GM15510 (cell line): ENCODE results near the gene NLN.

Source experiments
- POLR2A ChIP-seq: IDR thresholded peaks from 3 replicates; pipeline ENCODE4 v1.6.1; 2011; ENCODE audit warnings: borderline replicate concordance; ENCODE audit not compliant: insufficient read length; ENCODE audit errors: extremely low read depth

The NLN gene

DNA sequence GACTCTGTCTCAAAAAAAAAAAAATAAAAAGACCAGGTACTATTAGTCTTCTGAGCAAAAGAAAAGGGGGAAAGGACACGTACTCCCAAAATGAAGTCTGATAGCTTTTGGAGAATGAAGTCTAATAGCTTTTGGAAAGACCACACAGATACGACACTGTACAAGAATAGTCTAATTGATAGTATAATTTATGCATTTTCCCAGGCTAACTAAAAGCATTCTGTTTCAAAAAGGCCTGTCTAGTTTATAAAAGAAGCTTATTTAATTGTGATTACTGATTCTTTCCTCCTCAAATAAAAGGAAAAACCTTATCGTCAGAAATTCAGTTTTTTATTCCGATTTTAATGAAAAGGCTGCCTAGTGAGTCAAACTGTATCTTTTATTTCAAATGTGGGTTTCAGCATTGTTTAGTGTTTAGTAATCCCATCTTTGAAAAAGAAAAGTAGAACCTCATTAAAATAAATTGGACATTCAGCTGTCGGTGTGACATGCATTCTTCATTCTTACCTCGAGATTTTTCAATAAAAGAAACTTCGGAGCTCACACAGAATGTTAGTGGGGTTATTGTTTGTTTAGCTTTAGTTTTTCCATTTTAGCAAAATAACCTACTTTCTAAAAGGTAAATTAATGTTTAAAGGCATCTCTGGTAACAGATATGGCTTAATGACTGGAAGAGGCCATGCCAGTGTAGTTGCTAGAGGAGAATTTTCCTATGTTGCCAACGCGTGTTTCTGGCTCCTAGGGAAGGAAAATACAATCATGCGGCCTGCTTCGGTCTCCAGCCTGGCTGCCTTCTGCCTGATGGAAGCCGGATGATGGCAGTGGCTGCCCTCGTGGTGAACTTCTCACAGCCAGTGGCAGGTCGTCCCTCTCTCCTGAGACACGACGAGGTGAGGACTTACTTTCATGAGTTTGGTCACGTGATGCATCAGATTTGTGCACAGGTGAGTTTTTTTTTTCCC lies 70.0 kb downstream of the NLN start:
- no peak for TF ChIP-seq POLR2A

DNA sequence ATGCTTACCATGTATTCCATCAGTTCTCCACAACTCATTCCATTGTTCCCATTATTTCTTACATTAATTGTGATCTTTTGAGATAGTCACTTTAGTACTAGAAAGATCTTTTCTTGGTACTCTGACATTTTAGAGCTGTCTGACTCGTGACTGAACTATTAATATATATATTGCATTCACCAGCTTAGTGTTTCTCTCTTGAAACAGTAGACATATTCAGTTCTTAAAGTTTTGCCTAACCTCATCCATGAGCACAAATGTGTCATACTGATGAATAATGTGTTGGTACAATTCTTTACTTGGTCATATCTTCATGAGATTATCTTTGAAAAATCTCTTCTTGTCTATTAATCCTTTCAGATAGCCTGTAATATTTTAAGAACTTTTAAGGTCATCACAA lies 74.3 kb downstream of the NLN start:
- TF ChIP-seq POLR2A: no peak

DNA sequence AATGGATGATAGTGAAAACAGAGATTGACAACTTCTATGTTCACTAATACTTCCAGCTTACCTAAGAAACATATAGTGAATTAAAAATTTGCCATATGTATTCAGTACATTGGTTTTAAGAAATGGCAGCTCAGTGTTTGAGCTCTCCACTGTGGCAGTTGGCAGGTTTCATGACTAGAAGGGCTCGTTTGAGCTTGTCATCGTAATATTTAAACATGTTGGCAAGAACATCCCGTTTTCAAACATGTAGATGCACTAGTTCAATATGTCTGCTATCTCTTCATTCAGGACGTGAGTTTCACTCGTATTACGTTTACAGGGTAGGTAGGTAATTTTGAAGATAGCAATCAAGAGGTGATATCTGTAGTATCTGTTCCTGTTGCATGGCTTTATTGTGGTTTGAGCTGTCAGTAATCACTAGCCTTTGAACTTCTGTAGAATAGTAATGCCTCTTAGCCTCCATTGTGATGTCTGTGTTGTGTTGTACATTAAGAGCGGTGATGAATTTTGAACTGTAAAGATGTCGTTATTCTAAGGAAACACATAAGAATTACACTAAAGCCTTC lies 74.8 kb downstream of the NLN start:
- TF ChIP-seq POLR2A: no peak

DNA sequence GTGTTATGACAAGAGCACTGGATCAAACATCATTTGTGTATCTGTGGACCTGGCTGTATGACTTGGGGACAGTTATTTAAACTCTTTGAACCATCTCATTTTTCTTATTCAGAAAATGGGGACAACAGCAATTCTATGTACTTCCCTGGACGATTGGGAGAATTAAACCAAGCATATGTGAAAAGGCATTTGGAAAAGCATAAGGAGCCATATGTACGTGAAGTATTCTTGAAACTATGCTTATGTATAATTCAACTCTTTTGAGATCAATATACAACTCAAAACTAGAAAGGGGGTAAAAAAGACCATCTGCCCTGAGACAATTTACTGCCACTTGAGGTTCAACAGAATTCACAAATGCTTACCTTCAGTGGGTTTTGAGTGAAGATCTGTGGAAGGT lies 75.5 kb downstream of the NLN start:
- TF ChIP-seq POLR2A: no peak

DNA sequence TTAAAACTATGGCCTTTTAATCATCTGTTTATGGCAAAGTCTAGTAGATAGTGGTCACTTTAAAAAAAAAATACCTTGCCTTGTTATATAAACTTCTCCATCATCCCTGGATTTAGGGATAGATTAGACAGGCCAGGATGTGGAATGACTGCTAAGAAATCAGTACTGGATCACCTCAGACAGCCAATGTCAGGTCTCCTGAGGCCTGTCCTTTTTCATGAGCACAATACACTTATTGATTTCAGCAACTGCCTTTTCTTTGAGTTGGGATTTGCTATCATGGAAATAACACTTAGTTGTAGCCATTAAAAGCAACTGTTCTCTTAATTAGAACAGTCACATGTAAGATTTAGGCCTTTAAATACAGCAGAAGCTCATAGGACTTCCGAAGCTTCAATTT lies 77.9 kb downstream of the NLN start:
- TF ChIP-seq POLR2A: no peak

DNA sequence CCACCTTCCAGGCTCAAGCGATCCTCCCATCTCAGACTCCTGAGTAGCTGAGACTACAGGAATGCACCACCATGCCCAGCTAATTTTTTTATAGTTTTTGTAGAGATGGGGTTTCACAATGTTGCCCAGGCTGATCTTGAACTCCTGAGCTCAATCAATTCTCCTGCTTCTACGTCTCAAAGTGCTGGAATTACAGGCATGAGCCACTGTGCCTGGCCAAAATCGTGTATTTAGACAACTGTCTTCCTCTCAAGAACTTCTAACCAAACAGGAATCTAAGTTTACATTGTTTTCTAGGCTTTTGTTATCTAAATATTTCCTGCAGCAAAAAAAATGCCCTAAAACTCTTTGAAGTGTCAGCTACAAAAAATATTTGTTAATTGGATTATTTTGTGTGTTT lies 78.8 kb downstream of the NLN start:
- no peak for TF ChIP-seq POLR2A

DNA sequence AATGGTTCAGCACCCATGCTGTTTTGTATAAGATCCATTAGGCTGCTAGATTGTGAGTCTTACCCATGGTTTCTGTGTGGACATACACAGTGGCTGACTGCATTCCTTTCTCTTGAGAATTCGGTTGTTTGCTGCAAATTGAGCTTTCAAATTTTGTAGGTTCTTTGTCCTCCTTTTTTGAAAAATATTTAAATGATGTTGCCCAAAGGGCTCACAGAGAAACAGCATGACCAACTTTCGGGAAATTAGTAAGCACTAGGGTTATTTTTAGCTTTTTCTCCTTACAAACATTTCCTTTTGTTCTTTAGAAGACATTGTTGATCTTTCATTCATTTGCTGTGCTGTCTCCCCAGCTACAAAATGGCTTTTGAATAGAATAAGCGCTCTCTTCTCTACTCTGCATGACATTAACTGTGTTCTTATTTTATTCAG lies 79.4 kb downstream of the NLN start:
- no peak for TF ChIP-seq POLR2A

DNA sequence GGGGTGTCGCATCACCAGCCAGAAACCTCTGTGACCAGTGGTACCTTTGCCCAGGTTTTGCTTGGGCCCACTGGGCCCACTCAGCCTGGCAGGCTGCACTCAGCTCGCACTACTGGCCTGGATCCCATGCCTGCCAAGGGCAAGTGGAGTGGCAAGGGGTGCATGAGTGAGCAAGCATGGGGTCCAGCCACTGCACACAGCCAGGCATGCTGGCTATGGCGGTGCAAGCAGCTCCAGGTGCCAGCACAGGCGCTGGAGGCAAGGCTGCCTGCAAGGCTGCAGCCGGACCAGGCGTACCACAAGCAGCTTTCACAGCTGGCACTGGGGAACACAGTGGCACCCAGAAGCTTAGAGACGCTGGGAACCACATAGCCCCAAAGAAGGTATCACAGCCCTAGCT lies 80.1 kb downstream of the NLN start:
- no peak for TF ChIP-seq POLR2A

DNA sequence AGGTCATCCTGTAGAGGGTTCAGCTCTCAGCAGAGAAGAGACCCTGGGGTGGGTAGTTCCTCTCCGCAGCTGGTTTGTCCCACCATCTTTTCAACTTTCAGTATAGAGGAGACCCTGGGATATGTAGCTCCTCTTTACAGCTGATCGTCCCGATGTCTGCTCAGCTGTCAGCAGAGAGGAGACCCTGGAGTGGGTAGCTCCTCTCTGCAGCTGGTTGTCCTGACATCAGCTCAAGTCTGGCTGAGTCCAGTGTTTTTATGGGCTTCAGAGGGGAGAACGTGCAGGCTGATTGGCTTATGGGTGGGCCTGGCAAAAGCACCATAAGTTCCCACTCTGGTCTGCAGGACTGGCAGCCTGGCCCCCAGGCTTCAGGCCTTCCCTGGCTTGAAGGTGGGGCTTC lies 80.8 kb downstream of the NLN start:
- no peak for TF ChIP-seq POLR2A

DNA sequence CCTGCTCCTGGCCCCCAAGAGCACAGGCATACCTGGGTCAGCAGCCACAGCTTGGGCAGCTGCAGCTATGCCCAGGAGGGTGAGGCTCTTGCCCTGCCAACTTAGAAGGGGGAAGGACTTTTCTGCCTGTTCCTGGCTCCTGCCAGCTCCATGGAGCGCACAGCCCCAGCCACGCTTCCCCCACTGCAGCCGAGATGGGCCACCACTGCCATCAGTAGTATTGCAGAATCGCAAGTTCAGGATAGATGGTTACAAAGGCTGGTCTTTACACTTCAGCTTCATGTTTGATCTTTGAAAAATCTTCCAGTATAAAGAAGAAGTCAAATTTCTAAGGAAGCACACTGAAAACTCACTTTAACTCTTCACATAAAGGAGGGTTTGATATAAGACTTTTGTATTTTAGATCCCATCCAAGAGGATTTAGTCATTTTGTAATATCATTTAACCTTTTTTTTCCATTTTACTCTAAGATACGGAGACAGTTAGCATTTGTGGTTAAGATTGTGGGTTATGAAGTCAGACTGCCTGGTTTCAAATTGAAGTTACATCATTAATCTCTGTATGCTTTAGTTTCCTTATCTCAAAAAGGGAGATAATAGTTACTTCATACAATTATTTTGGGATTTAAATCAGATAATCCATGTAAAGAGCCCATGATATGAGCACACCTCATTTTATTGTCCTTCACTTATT lies 81.8 kb downstream of the NLN start:
- no peak for TF ChIP-seq POLR2A

DNA sequence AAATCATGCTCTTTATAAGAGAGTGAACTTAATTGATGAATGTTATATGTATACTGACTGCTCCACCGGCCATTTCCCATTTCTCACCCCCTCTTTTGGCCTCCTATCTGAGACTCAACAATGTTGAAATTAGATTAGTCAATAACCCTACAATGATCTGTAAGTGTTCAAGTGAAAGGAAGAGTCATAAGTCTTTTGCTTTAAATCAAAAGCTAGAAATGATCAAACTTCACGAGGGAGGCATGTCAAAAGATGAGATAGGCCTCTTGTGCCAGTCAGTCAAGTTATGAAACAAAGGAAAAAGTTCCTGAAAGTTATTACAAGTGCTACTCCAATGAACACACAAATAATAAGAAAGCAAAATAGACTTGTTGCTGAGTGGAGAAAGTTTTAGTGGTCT lies 83.1 kb downstream of the NLN start:
- no peak for TF ChIP-seq POLR2A

DNA sequence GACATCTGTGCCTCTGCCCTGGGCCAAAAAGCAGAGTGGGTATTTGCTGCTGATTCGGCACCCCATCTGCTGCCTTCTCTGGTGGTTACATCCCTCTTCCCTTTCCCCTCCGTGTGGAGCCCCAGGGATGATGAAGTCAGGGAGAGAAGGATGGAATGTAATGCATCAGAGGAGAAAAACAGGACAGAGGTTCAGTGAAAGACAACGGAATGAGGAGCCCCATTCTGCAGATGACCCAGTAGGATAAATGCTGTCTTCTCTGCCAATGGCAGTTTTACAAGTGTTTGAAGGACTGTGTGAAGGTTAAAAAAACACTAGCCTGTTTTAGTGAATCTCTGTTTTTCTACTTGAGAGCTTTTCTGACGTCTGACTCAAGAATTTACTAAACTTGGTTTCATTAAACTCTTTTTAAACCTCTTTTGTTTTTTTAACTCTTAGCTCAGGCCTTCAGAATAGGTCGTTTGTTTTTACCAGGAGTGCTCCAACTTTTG lies 86.3 kb downstream of the NLN start:
- TF ChIP-seq POLR2A: no peak

DNA sequence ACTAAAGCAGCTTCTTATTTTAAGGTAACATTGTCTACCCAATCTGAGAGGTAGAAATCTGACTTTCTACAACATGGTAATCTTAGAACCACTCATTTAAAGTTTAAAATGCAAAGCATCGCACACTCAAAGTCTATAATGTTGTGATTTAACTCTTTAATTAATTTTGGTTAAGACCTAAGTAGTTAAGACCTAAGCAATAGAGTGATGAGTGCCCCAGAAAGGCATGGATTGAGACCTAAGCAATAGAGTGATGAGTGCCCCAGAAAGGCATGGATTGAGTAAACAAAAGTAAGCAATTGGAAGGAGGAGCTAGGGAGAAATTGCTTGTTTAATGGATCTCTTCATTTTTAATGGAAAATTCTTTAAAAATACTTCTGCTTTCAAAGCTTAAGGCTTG lies 86.8 kb downstream of the NLN start:
- TF ChIP-seq POLR2A: no peak

DNA sequence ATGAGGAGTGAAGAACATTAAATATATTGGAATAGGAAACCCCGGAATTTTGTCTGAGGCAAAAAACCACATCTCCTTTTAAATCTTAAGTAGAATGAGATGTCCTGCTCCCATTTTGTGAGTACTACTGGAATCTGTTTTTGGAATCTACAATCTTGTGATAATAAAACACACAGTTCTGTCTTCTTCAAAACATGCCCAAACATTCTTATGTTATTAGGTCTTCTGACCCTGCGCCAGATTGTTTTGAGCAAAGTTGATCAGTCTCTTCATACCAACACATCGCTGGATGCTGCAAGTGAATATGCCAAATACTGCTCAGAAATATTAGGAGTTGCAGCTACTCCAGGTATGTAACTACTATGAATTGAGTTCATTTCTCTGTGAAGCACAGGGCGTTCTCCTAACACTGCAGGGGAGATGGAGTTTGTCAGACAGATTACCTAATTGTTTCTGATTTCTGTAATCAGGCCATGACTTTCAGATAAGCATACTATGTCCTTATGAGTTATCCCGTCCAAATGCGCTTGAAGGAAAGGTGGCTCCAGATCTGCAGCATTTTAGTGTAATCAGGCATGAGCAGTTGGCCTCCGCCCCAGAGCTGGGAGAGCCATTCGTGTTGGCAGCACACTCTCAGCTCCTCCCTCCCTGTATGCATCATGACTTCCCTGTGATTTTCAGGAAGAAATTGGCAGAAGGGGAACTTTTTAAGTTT lies 88.0 kb downstream of the NLN start:
- no peak for TF ChIP-seq POLR2A

DNA sequence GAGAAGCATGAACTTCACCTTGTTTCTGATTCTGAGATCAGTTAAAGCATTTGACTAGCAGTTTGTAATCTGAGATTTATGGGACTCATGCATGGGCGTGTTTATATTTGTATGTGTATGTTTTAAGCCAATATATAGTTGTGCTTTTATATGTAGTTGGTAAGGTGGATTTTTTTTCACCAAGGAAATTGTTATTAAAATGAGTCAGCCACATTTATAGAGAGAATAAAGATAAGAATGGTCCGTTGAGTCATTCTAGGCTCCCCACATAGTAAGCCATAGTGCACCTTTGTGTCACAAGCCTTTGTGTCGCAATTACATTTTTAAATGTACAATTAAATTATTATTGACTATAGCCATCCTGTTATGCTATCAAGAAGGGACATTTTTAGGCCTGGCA lies 89.0 kb downstream of the NLN start:
- TF ChIP-seq POLR2A: no peak
